RWPE1 (cell line): Measurements from ENCODE around the gene NARF.

ENCODE experiments used
- CTCF ChIA-PET: fragments of 350-600 bp; sonication (Branson Sonifier 250); formaldehyde crosslinking; extraction: SDS; loops from one replicate; lab custom pipeline; 2021; lab: Yijun Ruan, JAX
- POLR2A ChIA-PET: fragments of 400-600 bp; formaldehyde crosslinking; extraction: SDS; loops from one replicate; lab custom pipeline; 2020; ENCODE audit warnings: antibody characterized with exemption; ENCODE audit not compliant: low non-redundant PET; lab: Yijun Ruan, JAX
- DNase-seq: peaks from one replicate; pipeline ENCODE4 v3.0.0; 2012; ENCODE audit warnings: low spot score
- H3K27ac ChIP-seq: fragments of 450-650 bp; 2 replicates; pipeline ENCODE4 v1.5.1; 2017
- CTCF ChIP-seq: fragments of 450-650 bp; conservative IDR thresholded peaks from 2 replicates; pipeline ENCODE4 v1.5.1; 2017; ENCODE audit warnings: low read depth, mild to moderate bottlenecking

The NARF gene

GRCh38 chr17:82433560-82434215 is 24.9 kb upstream of the NARF start:
- ChIA-PET CTCF (no interaction called here), POLR2A (no interaction called here)
- no peak for TF ChIP-seq CTCF
- DNase-seq = no peak
- H3K27ac ChIP-seq = peak overlapping the region; percentile 37

GRCh38 chr17:82434216-82434565 is 24.4 kb upstream of the NARF start:
- ChIA-PET CTCF (no interaction called here), POLR2A (no interaction called here)
- peak overlapping the region; percentile 37 for H3K27ac ChIP-seq
- DNase-seq = no peak
- no peak for TF ChIP-seq CTCF

- TF ChIP-seq CTCF = no peak
- H3K27ac ChIP-seq = no peak overlapping the region
- ChIA-PET CTCF (no interaction called here), POLR2A (no interaction called here)
- no peak for DNase-seq
Observed at GRCh38 chr17:82435103-82435502, 23.4 kb upstream of the NARF start.

GRCh38 chr17:82435601-82436583 is 22.6 kb upstream of the NARF start:
- no peak for TF ChIP-seq CTCF
- ChIA-PET CTCF (no interaction called here), POLR2A (interaction anchor here (0.6 kb wide), 1 partner anchor 129 kb away, joined by 4 read pairs; no protein-coding TSS in a partner anchor)
- peak overlapping the region; percentile 8; the same call in 1 of the 2 replicates for H3K27ac ChIP-seq
- no peak for DNase-seq

- DNase-seq = no peak
- TF ChIP-seq CTCF = no peak
- ChIA-PET POLR2A (no interaction called here), CTCF (no interaction called here)
- no peak overlapping the region for H3K27ac ChIP-seq
Observed at GRCh38 chr17:82436601-82437324, 21.8 kb upstream of the NARF start.

- no peak overlapping the region for H3K27ac ChIP-seq
- POLR2A ChIA-PET = no interaction called here
- CTCF ChIA-PET = no interaction called here
- no peak for TF ChIP-seq CTCF
- DNase-seq = no peak
Observed at GRCh38 chr17:82437325-82437668, 21.2 kb upstream of the NARF start.
